ENCODE results near the gene MYCN.
"Not testable (repeated sequence)": the region's sequence is repeated elsewhere in the genome, so short reads cannot be mapped to it uniquely, and the experiment has no call there.

Gene MYCN

GRCh38 chr2:15956230-15956629, 15.9 kb downstream of the MYCN start:
- Histone ChIP-seq H3K36me3 (no peaks in the 10 kb centered on the region), H3K4me1 (no peaks in the 10 kb centered on the region), H3K4me3 (no peak overlapping the region), H3K4me2 (no peak overlapping the region), H4K20me1 (no peaks in the 10 kb centered on the region), H3K27ac (no peak overlapping the region), H3K27me3 (no peaks in the 10 kb centered on the region), H3K9me3 (no peaks in the 10 kb centered on the region), H3K9ac (no peak overlapping the region)
- no peak for TF ChIP-seq Cebpa-rat (IDR thresholded peaks at IDR 0.05)

- Histone ChIP-seq H3K4me3 (no peak overlapping the region), H3K9me3 (no peaks in the 10 kb centered on the region), H3K4me2 (no peak overlapping the region), H4K20me1 (no peaks in the 10 kb centered on the region), H3K27me3 (no peaks in the 10 kb centered on the region), H3K36me3 (no peaks in the 10 kb centered on the region), H3K9ac (no peak overlapping the region), H3K4me1 (no peaks in the 10 kb centered on the region), H3K27ac (no peak overlapping the region)
- TF ChIP-seq Cebpa-rat (IDR thresholded peaks at IDR 0.05), result no peak
Observed at GRCh38 chr2:15956751-15957736, 16.7 kb downstream of the MYCN start.

- Histone ChIP-seq H3K4me1 (no peaks in the 10 kb centered on the region), H3K9me3 (no peaks in the 10 kb centered on the region), H3K4me2 (no peak overlapping the region), H3K27ac (no peak overlapping the region), H3K4me3 (no peak overlapping the region), H4K20me1 (no peaks in the 10 kb centered on the region), H3K27me3 (no peaks in the 10 kb centered on the region), H3K9ac (no peak overlapping the region), H3K36me3 (no peaks in the 10 kb centered on the region)
- TF ChIP-seq Cebpa-rat (IDR thresholded peaks at IDR 0.05), result no peak
Observed at GRCh38 chr2:15957881-15958713, 17.7 kb downstream of the MYCN start.

- no peaks in the 10 kb centered on the region for H3K9me3 ChIP-seq
- H3K27ac ChIP-seq, result no peak overlapping the region
- no peaks in the 10 kb centered on the region for H3K27me3 ChIP-seq
- no peak overlapping the region for H3K4me2 ChIP-seq
- H3K9ac ChIP-seq, result no peak overlapping the region
- TF ChIP-seq Cebpa-rat (IDR thresholded peaks at IDR 0.05), result no peak
- H3K36me3 ChIP-seq, result no peaks in the 10 kb centered on the region
- H3K4me1 ChIP-seq, result no peaks in the 10 kb centered on the region
- H3K4me3 ChIP-seq, result no peak overlapping the region
- no peaks in the 10 kb centered on the region for H4K20me1 ChIP-seq
Observed at GRCh38 chr2:15959331-15960153, 19.2 kb downstream of the MYCN start.

- not testable (repeated sequence) for H4K20me1 ChIP-seq, H3K27ac ChIP-seq, H3K9me3 ChIP-seq, H3K27me3 ChIP-seq, H3K36me3 ChIP-seq, H3K9ac ChIP-seq, H3K4me3 ChIP-seq, H3K4me2 ChIP-seq, H3K4me1 ChIP-seq
Observed at GRCh38 chr2:15960154-15960520, 19.8 kb downstream of the MYCN start.

GRCh38 chr2:15963109-15963976, 23.0 kb downstream of the MYCN start:
- not testable (repeated sequence) for H3K4me3 ChIP-seq, H3K27ac ChIP-seq, H3K27me3 ChIP-seq, H4K20me1 ChIP-seq, H3K9me3 ChIP-seq, H3K36me3 ChIP-seq, H3K9ac ChIP-seq, H3K4me2 ChIP-seq
- H3K4me1 ChIP-seq, result peaks cover 19% of the 10 kb centered on the region

GRCh38 chr2:15963977-15964670, 23.8 kb downstream of the MYCN start:
- Histone ChIP-seq H3K4me3 (no peak overlapping the region), H4K20me1 (no peaks in the 10 kb centered on the region), H3K9ac (no peak overlapping the region), H3K4me2 (no peak overlapping the region), H3K9me3 (no peaks in the 10 kb centered on the region), H3K36me3 (no peaks in the 10 kb centered on the region), H3K4me1 (peaks cover 19% of the 10 kb centered on the region), H3K27ac (no peak overlapping the region), H3K27me3 (no peaks in the 10 kb centered on the region)
- no peak for TF ChIP-seq Cebpa-rat (IDR thresholded peaks at IDR 0.05)

- Histone ChIP-seq H3K4me3 (no peak overlapping the region), H3K36me3 (no peaks in the 10 kb centered on the region), H3K27ac (peak overlapping the region; percentile 76), H3K9ac (peak overlapping the region; percentile 68), H3K4me2 (peak overlapping the region; percentile 77), H3K27me3 (no peaks in the 10 kb centered on the region), H4K20me1 (no peaks in the 10 kb centered on the region), H3K4me1 (peaks cover 19% of the 10 kb centered on the region), H3K9me3 (no peaks in the 10 kb centered on the region)
- no peak for TF ChIP-seq Cebpa-rat (IDR thresholded peaks at IDR 0.05)
Observed at GRCh38 chr2:15964936-15965563, 24.7 kb downstream of the MYCN start.
